Neural progenitor cell (in vitro differentiated cells): ENCODE results near the gene PLXNB2. TPM values are rescaled to one million over a fixed set of nuclear protein-coding genes. Genes with fewer than 3 reads are reported as not detected.

ENCODE experiments used
- DNase-seq: peaks from one replicate; pipeline ENCODE4 v3.0.0-alpha.2; 2016; ENCODE audit warnings: low spot score
- H2AFZ ChIP-seq: fragments of 200-600 bp; sonication (generic); replicated peaks from 2 replicates; pipeline ENCODE4 v1.6.1; 2016; ENCODE audit warnings: antibody characterized with exemption
- H3F3A ChIP-seq: fragments of 200-600 bp; sonication (generic); 2 replicates; pipeline ENCODE4 v1.6.1; 2016; ENCODE audit warnings: antibody characterized with exemption, low read depth
- H3K27ac ChIP-seq: fragments of 200-600 bp; sonication (generic); 2 replicates; pipeline ENCODE4 v1.5.1; 2016; ENCODE audit warnings: mild to moderate bottlenecking
- H3K27me3 ChIP-seq: fragments of 200-600 bp; sonication (generic); 2 replicates; pipeline ENCODE4 v1.6.1; 2016; ENCODE audit warnings: mild to moderate bottlenecking, moderate library complexity
- H3K36me3 ChIP-seq: fragments of 200-600 bp; sonication (generic); 2 replicates; pipeline ENCODE4 v1.5.1; 2016
- H3K4me1 ChIP-seq: fragments of 200-600 bp; sonication (generic); 2 replicates; pipeline ENCODE4 v1.6.1; 2016; ENCODE audit warnings: mixed run types
- H3K4me2 ChIP-seq: fragments of 200-600 bp; sonication (generic); 2 replicates; pipeline ENCODE4 v1.6.1; 2016
- H3K4me3 ChIP-seq: fragments of 200-600 bp; sonication (generic); 2 replicates; pipeline ENCODE4 v1.5.1; 2016
- H3K79me2 ChIP-seq: fragments of 200-600 bp; sonication (generic); 2 replicates; pipeline ENCODE4 v1.6.1; 2016; ENCODE audit warnings: low read depth
- H3K9ac ChIP-seq: fragments of 200-600 bp; sonication (generic); 2 replicates; pipeline ENCODE4 v1.6.1; 2016
- H3K9me3 ChIP-seq: fragments of 200-600 bp; sonication (generic); 2 replicates; pipeline ENCODE4 v1.5.1; 2016; ENCODE audit warnings: low read depth
- H4K20me1 ChIP-seq: fragments of 200-600 bp; sonication (generic); 2 replicates; pipeline ENCODE4 v1.6.1; 2016; ENCODE audit warnings: low read depth
- H3K27ac Mint-ChIP-seq: 3 replicates; pipeline ENCODE4 v1.8.0; 2021; ENCODE audit warnings: mixed read lengths
- H3K27me3 Mint-ChIP-seq: 2 replicates; pipeline ENCODE4 v1.8.0; 2022; ENCODE audit warnings: low read depth, mild to moderate bottlenecking, inconsistent platforms, moderate library complexity, mixed read lengths; ENCODE audit not compliant: insufficient read depth
- H3K36me3 Mint-ChIP-seq: 3 replicates; pipeline ENCODE4 v1.8.0; 2021; ENCODE audit warnings: mixed read lengths
- H3K4me1 Mint-ChIP-seq: 3 replicates; pipeline ENCODE4 v1.8.0; 2021; ENCODE audit warnings: mixed read lengths
- H3K4me3 Mint-ChIP-seq: 3 replicates; pipeline ENCODE4 v1.8.0; 2021; ENCODE audit warnings: mild to moderate bottlenecking, moderate library complexity, mixed read lengths
- H3K9me3 Mint-ChIP-seq: 3 replicates; pipeline ENCODE4 v1.8.0; 2020; ENCODE audit warnings: mixed read lengths
- EZH2 ChIP-seq: fragments of 200-600 bp; sonication (generic); IDR thresholded peaks from 2 replicates; pipeline ENCODE4 v1.6.1; 2017; ENCODE audit warnings: antibody characterized with exemption, mild to moderate bottlenecking, moderate library complexity
- EZH2phosphoT487 ChIP-seq: fragments of 200-600 bp; sonication (generic); IDR thresholded peaks from 2 replicates; pipeline ENCODE4 v1.6.1; 2017; ENCODE audit warnings: antibody characterized with exemption
- total RNA-seq: library from RNA; depleted of rRNA; stranded (reverse); fragments of >200 nt; gene quantifications from 2 replicates; pipeline ENCODE4 v1.2.3, GENCODE V29; 2015; ENCODE audit warnings: low replicate concordance
- TF ChIP-seq, protein P1 (sequence below): fragments of 200-600 bp; sonication (generic); IDR thresholded peaks from 2 replicates; pipeline ENCODE4 v1.5.1; 2017; ENCODE audit warnings: antibody characterized with exemption, mild to moderate bottlenecking

Gene PLXNB2
- total RNA-seq, 1 donor from 2014 or later: 32.4 TPM

DNA sequence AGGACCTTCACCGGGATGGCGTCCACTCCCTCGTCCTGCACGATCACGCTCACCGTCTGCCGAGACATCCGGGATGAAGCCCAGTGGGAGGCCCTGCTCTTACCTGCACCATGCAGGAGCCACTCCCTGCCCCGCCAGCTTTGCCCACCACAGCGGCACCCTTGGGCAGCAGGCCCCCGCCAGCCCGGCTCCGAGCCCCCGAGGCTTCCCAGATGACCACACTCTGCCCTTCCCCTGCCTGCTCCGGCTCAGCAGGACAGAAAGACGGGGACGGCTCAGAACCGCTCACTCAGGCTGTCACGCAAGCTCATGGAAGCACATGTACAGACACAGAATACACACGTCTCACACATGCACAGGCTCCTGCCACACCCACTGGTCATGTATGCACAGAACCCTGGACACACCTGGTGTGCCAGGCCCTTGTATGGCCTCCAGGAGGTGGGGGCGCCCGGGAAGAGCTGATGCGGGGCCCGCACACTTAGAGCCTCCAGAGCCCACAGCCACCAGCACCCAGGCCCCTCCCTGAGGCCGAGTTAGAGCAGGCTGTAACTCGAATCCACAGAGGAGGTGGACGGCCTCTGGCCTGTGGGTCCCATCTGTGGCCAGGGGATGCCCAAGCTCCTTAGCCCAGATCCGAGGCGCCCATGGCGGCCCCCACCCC, 28.4 kb downstream of the PLXNB2 start:
- no peak overlapping the region for H3K4me2 ChIP-seq
- H3K9me3 ChIP-seq: no peaks in the 10 kb centered on the region
- no peaks in the 10 kb centered on the region for H3K79me2 ChIP-seq
- peaks cover 8% of the 10 kb centered on the region for H3K4me1 Mint-ChIP-seq
- H2AFZ ChIP-seq: no peak overlapping the region
- H3K4me1 ChIP-seq: no peaks in the 10 kb centered on the region
- H3K9me3 Mint-ChIP-seq: no peaks in the 10 kb centered on the region
- H3K27me3 ChIP-seq: no peaks in the 10 kb centered on the region
- H3K4me3 ChIP-seq: no peak overlapping the region
- no peak for DNase-seq
- H3K27ac Mint-ChIP-seq: no peak overlapping the region
- no peak for TF ChIP-seq EZH2
- TF ChIP-seq EZH2phosphoT487: no peak
- TF ChIP-seq, protein P1, sequence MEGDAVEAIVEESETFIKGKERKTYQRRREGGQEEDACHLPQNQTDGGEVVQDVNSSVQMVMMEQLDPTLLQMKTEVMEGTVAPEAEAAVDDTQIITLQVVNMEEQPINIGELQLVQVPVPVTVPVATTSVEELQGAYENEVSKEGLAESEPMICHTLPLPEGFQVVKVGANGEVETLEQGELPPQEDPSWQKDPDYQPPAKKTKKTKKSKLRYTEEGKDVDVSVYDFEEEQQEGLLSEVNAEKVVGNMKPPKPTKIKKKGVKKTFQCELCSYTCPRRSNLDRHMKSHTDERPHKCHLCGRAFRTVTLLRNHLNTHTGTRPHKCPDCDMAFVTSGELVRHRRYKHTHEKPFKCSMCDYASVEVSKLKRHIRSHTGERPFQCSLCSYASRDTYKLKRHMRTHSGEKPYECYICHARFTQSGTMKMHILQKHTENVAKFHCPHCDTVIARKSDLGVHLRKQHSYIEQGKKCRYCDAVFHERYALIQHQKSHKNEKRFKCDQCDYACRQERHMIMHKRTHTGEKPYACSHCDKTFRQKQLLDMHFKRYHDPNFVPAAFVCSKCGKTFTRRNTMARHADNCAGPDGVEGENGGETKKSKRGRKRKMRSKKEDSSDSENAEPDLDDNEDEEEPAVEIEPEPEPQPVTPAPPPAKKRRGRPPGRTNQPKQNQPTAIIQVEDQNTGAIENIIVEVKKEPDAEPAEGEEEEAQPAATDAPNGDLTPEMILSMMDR: no peak
- peaks cover 1% of the 10 kb centered on the region for H3K27me3 Mint-ChIP-seq
- H3F3A ChIP-seq: peaks cover 16% of the 10 kb centered on the region
- no peak overlapping the region for H3K4me3 Mint-ChIP-seq
- H3K9ac ChIP-seq: no peak overlapping the region
- H3K27ac ChIP-seq: no peak overlapping the region
- H3K36me3 Mint-ChIP-seq: peaks cover 20% of the 10 kb centered on the region
- no peaks in the 10 kb centered on the region for H3K36me3 ChIP-seq
- H4K20me1 ChIP-seq: peaks cover 12% of the 10 kb centered on the region

DNA sequence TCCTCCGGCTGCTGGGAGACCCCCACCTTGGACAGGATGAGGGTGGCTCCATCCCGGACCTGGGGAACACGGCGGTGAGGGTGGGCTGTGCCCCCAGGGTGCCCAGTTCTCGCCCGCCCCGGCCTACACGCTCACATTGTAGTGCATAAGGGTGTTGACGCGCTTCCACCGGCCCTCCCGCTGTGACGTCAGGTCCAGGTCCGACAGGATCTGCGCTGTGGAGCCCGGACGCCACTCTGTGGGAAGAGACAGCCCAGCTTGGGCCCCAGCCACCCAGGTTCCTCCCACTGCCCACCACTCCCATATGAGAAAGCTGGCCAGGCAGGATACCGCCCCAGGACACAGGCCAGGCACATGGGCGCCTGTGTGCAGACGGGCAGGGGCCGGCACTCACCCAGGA, 29.0 kb downstream of the PLXNB2 start:
- TF ChIP-seq EZH2phosphoT487 (no peak), EZH2 (no peak)
- TF ChIP-seq, protein P1: no peak
- H3K4me2 ChIP-seq: no peak overlapping the region
- no peak overlapping the region for H3K9ac ChIP-seq
- H2AFZ ChIP-seq: no peak overlapping the region
- H3K9me3 Mint-ChIP-seq: no peaks in the 10 kb centered on the region
- DNase-seq: no peak
- H3K36me3 Mint-ChIP-seq: peaks cover 23% of the 10 kb centered on the region
- H4K20me1 ChIP-seq: peaks cover 17% of the 10 kb centered on the region
- H3K36me3 ChIP-seq: no peaks in the 10 kb centered on the region
- peaks cover 16% of the 10 kb centered on the region for H3F3A ChIP-seq
- H3K4me3 Mint-ChIP-seq: no peak overlapping the region
- H3K27ac Mint-ChIP-seq: no peak overlapping the region
- H3K79me2 ChIP-seq: no peaks in the 10 kb centered on the region
- H3K27me3 Mint-ChIP-seq: peaks cover 6% of the 10 kb centered on the region
- peaks cover 13% of the 10 kb centered on the region for H3K4me1 Mint-ChIP-seq
- no peaks in the 10 kb centered on the region for H3K27me3 ChIP-seq
- no peak overlapping the region for H3K27ac ChIP-seq
- H3K4me3 ChIP-seq: no peak overlapping the region
- no peaks in the 10 kb centered on the region for H3K9me3 ChIP-seq
- H3K4me1 ChIP-seq: no peaks in the 10 kb centered on the region

DNA sequence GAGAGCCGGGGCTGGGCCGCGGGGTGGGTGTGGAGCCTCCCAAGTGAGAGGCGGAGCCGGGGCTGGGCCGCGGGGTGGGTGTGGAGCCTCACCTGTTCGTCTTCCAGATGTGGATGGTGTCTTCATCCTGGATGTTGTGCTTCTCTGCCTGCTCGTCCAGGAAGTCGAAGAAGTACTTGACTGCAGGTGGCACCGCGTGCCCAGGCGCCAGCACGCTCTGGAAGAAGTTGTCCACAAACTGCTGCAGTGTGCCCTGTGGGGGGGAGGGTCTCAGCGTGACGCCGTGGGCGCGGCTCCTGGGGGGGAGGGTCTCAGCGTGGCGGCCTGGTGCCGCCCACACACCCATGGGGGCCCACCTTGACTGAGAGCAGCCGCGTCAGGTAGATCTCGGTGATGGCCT, 29.7 kb downstream of the PLXNB2 start:
- Histone ChIP-seq H3K27me3 (no peaks in the 10 kb centered on the region), H4K20me1 (peaks cover 20% of the 10 kb centered on the region), H3F3A (peaks cover 18% of the 10 kb centered on the region), H3K4me2 (no peak overlapping the region), H3K4me3 (no peak overlapping the region), H3K9me3 (no peaks in the 10 kb centered on the region), H3K4me1 (peaks cover 2% of the 10 kb centered on the region), H3K9ac (no peak overlapping the region), H2AFZ (no peak overlapping the region), H3K36me3 (no peaks in the 10 kb centered on the region), H3K79me2 (no peaks in the 10 kb centered on the region), H3K27ac (no peak overlapping the region)
- Mint-ChIP-seq H3K4me1 (peaks cover 16% of the 10 kb centered on the region), H3K27me3 (peaks cover 6% of the 10 kb centered on the region), H3K36me3 (peaks cover 23% of the 10 kb centered on the region), H3K9me3 (no peaks in the 10 kb centered on the region), H3K4me3 (no peak overlapping the region), H3K27ac (no peak overlapping the region)
- no peak for TF ChIP-seq EZH2phosphoT487
- TF ChIP-seq, protein P1: no peak
- TF ChIP-seq EZH2: no peak
- no peak for DNase-seq
